ENCODE results near the gene COA3. TPM values are rescaled to one million over a fixed set of nuclear protein-coding genes. Genes with fewer than 3 reads are reported as not detected.

The COA3 gene
- polyA plus RNA-seq, 1 of the 3 experiments (the other 2 are of a cell fraction), result 103 TPM

- peaks cover 12% of the 10 kb centered on the region; the same call in 1 of the 2 replicates for H3K27me3 ChIP-seq (ENCODE audit: insufficient read depth)
- no peaks in the 10 kb centered on the region for H3K9me2 ChIP-seq
- peak within 1 kb of the TSS; percentile 39 to 43; a peak in 3 of 4 replicates for H3K4me3 ChIP-seq (ENCODE audit: low read depth in 2 of 2, low read length in 1 of 2)
- no peak within 1 kb of the TSS for H3K27ac ChIP-seq (ENCODE audit: low read depth in 2 of 2, low read length in 1 of 2)
- H3K9ac ChIP-seq, result no peak within 1 kb of the TSS
- TF ChIP-seq TAF1 (IDR thresholded peaks at IDR 0.05; ENCODE audit: borderline replicate concordance, low read depth, low read length) (no peak), PBX3 (IDR thresholded peaks at IDR 0.05) (no peak), REST (IDR thresholded peaks at IDR 0.05; ENCODE audit: low read depth, low read length) (peak; percentile 89)
- peak within 1 kb of the TSS; percentile 70; the same call in 1 of the 2 replicates for H2AFZ ChIP-seq (ENCODE audit: low read depth)
- no peaks in the 10 kb centered on the region for H3K36me3 ChIP-seq (replicated peaks in 1 of 2; ENCODE audit: control insufficient read depth in 1 of 2, insufficient read depth in 2 of 2, low read length in 1 of 2)
- 35% methylated on average over 17 of the region's 92 CpGs for WGBS (ENCODE audit: low lambda C conversion rate)
- H4K20me1 ChIP-seq (ENCODE audit: insufficient read depth), result no peaks in the 10 kb centered on the region
- H3K9me3 ChIP-seq, result no peaks in the 10 kb centered on the region
- H3F3A ChIP-seq (replicated peaks; ENCODE audit: insufficient read depth), result peaks cover 8% of the 10 kb centered on the region
- no peaks in the 10 kb centered on the region for H3K79me2 ChIP-seq (ENCODE audit: insufficient read depth)
- ChIA-PET CTCF (interaction anchor here (0.6 to 4.6 kb wide), 13 partner anchors 9 to 183 kb away, joined by 3 to 53 read pairs (median 6); partner anchors contain the start of genes PSMC3IP and VPS25), POLR2A (interaction anchor here (0.9 to 2.5 kb wide), 4 partner anchors 11 to 36 kb away, joined by 3 to 17 read pairs (median 4); partner anchors contain the start of gene VPS25)
- H3K4me1 ChIP-seq (ENCODE audit: control insufficient read depth in 1 of 2, insufficient read depth in 2 of 2, low read depth in 1 of 2, low read length in 1 of 2), result peaks cover 5 to 16% of the 10 kb centered on the region in 2 experiments; a peak in 2 of 4 replicates
- peak within 1 kb of the TSS; percentile 59 for H3K4me2 ChIP-seq
- DNase-seq, result peak; percentile 84
Measured at GRCh38 chr17:42760652-42761581, 37.6 kb downstream of the COA3 start, which contains the start of gene RAMP2. RAMP2 (plus strand) TSS chr17:42761227; CDS start chr17:42761262, 35 bp downstream.

- Histone ChIP-seq H3K4me2 (no peak overlapping the region), H2AFZ (ENCODE audit: low read depth) (no peak overlapping the region), H3K9me3 (no peaks in the 10 kb centered on the region), H3K9me2 (no peaks in the 10 kb centered on the region), H4K20me1 (ENCODE audit: insufficient read depth) (no peaks in the 10 kb centered on the region), H3K27ac (ENCODE audit: low read depth in 2 of 2, low read length in 1 of 2) (no peak overlapping the region), H3K4me3 (ENCODE audit: low read depth in 2 of 2, low read length in 1 of 2) (no peak overlapping the region), H3K27me3 (ENCODE audit: insufficient read depth) (peaks cover 12% of the 10 kb centered on the region; the same call in 1 of the 2 replicates), H3K36me3 (replicated peaks in 1 of 2; ENCODE audit: control insufficient read depth in 1 of 2, insufficient read depth in 2 of 2, low read length in 1 of 2) (no peaks in the 10 kb centered on the region), H3F3A (replicated peaks; ENCODE audit: insufficient read depth) (peaks cover 8% of the 10 kb centered on the region), H3K9ac (no peak overlapping the region), H3K79me2 (ENCODE audit: insufficient read depth) (no peaks in the 10 kb centered on the region), H3K4me1 (ENCODE audit: control insufficient read depth in 1 of 2, insufficient read depth in 2 of 2, low read depth in 1 of 2, low read length in 1 of 2) (peaks cover 5 to 16% of the 10 kb centered on the region in 2 experiments; a peak in 2 of 4 replicates)
- 90% methylated on average over 11 of the region's 11 CpGs for WGBS (ENCODE audit: low lambda C conversion rate)
- CTCF ChIA-PET, result interaction anchor here (1.1 to 4.6 kb wide), 7 partner anchors 13 to 182 kb away, joined by 3 to 53 read pairs (median 15); partner anchors contain the start of genes PSMC3IP and VPS25
- POLR2A ChIA-PET, result interaction anchor here (0.6 to 2.5 kb wide), 4 partner anchors 11 to 374 kb away, joined by 3 to 17 read pairs (median 4); partner anchors contain the start of gene VPS25
- DNase-seq, result no peak
- TF ChIP-seq SMC3 (IDR thresholded peaks at IDR 0.05; ENCODE audit: low read depth, low read length) (no peak), TCF12 (IDR thresholded peaks at IDR 0.05) (no peak), POLR2AphosphoS5 (IDR thresholded peaks at IDR 0.05; ENCODE audit: low read depth, low read length) (no peak), YY1 (IDR thresholded peaks at IDR 0.05; ENCODE audit: low read depth) (no peak), CHD2 (IDR thresholded peaks at IDR 0.05; ENCODE audit: low read length, partially characterized antibody) (no peak), PBX3 (IDR thresholded peaks at IDR 0.05) (no peak), MEF2A (IDR thresholded peaks at IDR 0.05; ENCODE audit: borderline replicate concordance, low read depth) (no peak), REST (IDR thresholded peaks at IDR 0.05; ENCODE audit: low read depth, low read length) (no peak), NFIC (IDR thresholded peaks at IDR 0.05; ENCODE audit: borderline replicate concordance) (no peak), USF2 (IDR thresholded peaks at IDR 0.05; ENCODE audit: borderline replicate concordance, low read depth, low read length) (no peak)
Measured at GRCh38 chr17:42759982-42760651, 38.4 kb downstream of the COA3 start.

Measured in SK-N-SH (cell line).